HG03521 (cell line): ENCODE results near the gene LUZP2.
"Not testable (repeated sequence)": the region's sequence is repeated elsewhere in the genome, so short reads cannot be mapped to it uniquely, and the experiment has no call there.

ENCODE experiments used
- ATAC-seq: cut with Tn5 transposase; IDR thresholded peaks from one replicate; pipeline ENCODE4 v1.9.1; 2021; ENCODE audit warnings: mild to moderate bottlenecking, moderate library complexity; ENCODE audit not compliant: unreplicated experiment

The LUZP2 gene

DNA sequence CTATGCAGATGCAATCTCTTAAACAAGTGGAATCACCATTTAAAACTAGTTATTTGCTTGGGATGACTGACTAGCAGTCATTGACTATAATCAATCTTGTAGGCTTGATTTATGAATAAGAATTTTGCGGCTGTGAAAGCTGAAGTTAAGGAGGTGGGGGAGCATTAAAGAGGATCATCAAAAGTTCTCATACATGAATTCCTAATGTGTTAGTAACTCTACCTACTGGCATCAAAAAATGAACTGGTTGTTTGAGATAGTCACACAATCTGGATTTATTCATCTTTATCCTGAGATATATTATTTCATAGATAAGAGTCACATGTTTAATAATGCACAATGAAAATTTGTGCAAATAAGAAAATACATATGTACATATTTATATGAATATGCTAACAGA is 393.6 kb downstream of the LUZP2 start:
- no peak for ATAC-seq

- not testable (repeated sequence) for ATAC-seq
These were observed 395.1 kb downstream of the LUZP2 start for GRCh38 chr11:24891845-24892492.

GRCh38 chr11:24896118-24896835 is 399.4 kb downstream of the LUZP2 start:
- no peak for ATAC-seq

- no peak for ATAC-seq
These were observed 403.7 kb downstream of the LUZP2 start for GRCh38 chr11:24900514-24900913.

- ATAC-seq = no peak
These were observed 404.2 kb downstream of the LUZP2 start for GRCh38 chr11:24900960-24901549.

DNA sequence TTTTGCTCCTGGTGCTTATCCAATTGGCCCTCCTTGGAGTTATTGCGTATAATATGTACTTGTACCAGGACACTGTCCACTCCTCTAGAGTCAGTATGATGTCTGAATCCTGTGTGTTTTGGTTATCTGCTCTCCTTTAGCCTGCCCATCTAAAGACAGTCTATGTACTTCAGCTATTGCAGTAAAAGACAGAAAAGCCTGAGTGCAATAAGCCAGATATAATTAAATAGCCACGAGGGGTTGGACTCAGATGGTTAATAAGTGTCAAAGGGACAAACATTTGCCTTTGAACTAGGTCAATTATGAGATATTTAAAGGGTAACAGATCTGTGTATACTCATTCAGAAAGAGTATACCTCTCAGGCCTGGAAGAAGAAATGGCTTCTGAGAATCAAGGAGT is 406.7 kb downstream of the LUZP2 start:
- no peak for ATAC-seq

GRCh38 chr11:24925091-24925490 is 428.2 kb downstream of the LUZP2 start:
- no peak for ATAC-seq

DNA sequence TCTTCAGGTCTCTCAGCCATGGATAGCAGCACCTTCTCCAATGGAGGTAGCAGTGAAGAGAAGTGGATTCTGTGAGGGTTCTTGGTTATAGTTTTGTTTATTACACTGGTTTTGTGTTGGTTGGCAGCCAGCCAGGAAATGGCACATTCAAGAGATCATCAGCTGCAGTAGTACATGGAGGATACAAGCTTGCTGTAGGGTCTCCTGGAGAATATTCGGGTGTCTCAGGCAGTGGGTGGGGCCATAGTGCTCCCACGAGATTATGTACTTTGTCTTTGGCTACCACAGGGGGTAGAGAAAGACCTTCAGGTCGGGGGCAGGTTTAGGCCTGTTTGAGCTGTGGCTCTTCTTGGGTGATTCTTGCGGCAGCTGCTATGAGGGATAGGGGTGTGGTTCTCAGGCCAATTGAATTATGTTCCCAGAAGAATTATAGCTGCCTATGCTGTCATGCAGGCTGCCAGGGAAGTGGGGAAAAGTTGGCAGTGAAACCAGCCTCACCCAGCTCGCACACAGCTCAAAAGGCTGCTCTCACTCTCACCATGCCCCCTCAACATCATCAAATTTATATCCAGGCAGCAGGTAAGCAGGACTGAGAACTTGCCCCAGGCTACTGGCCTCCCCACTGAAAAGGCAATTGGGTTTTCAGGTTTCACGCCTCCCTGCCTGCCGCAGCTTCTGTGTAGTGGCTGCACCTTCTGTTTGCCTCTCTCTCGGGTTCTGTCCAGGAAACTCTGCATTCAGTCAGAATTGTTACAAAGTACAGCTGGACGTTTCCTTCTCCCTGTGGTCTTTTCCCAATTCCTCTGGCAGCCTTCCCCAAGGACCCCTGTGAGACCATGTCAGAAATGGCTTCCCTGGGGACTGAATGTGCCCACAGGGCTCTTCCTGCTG is 435.5 kb downstream of the LUZP2 start:
- ATAC-seq = no peak

- no peak for ATAC-seq
These were observed 438.0 kb downstream of the LUZP2 start for GRCh38 chr11:24934733-24935439.

GRCh38 chr11:24944891-24945290 is 448.0 kb downstream of the LUZP2 start:
- ATAC-seq = no peak

DNA sequence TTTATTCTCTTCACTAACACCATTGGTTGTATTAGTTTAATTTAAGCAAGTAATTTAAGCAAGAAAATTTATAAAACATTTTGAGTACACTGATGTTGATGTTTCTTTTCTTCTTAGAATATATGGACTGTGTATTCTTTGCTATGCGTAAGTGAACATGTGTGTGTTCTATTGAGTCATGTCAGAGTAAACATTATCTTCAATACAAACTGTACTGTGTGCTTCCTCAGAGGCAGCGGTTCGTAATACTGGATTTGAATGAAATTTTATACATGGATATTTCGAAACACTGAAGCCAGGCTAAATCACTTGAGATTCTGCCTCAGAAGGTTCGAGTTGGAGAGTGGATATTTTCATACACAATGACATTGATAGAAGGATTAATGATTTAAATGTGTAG is 452.6 kb downstream of the LUZP2 start:
- no peak for ATAC-seq

GRCh38 chr11:24963852-24964251 is 467.0 kb downstream of the LUZP2 start:
- ATAC-seq = no peak

DNA sequence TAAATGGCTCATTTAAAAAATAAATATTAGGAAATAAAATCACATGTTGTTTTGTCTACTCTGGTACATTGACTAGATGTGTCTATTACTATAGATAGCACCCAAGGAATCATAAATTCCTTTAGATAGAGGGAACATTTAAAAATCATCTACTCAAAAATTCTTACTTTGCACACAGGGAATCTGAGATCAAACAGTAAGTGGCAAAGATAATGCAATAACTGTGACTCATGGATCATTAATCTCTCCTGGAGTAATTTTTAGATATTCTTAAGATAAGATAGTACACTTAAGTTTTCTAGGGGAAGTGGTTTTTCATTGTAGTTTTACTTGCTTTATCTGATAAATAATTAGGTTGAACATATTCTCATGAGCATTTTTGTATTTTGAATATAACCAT is 468.9 kb downstream of the LUZP2 start:
- ATAC-seq = no peak

GRCh38 chr11:24993903-24994302 is 497.1 kb downstream of the LUZP2 start:
- not testable (repeated sequence) for ATAC-seq

DNA sequence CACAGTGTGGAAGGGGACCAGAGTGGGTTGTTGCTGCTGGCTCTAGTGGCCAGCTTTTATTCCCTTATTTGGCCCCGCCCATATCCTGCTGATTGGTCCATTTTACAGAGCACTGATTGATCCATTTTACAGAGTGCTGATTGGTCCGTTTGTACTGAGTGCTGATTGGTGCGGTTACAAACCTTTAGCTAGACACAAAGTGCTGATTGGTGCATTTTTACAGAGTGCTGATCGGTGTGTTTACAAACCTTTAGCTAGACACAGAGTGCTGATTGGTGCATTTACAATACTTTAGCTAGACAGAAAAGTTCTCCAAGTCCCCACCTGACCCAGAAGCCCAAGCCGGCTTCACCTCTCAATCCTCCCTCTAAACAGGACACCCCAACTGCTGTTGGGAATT is 503.1 kb downstream of the LUZP2 start:
- ATAC-seq = not testable (repeated sequence)

DNA sequence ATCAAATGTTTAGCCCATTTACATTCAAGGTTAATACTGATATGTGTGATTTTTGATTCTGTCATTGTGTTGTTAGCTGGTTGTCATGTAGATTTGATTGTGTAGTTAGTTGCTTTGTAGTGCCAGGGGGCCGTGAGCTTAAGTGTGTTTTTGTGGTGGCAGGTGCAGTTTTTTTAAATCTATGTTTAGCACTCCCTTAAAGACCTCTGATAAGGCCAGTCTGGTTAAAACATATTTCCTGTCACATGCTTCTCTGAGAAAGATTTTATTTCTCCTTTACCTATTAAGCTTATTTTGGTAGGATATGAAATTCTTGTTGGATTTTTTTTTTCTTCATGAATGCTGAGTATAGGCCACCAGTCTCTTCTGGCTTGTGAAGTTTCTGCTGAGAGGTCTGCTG is 540.6 kb downstream of the LUZP2 start:
- ATAC-seq = no peak

DNA sequence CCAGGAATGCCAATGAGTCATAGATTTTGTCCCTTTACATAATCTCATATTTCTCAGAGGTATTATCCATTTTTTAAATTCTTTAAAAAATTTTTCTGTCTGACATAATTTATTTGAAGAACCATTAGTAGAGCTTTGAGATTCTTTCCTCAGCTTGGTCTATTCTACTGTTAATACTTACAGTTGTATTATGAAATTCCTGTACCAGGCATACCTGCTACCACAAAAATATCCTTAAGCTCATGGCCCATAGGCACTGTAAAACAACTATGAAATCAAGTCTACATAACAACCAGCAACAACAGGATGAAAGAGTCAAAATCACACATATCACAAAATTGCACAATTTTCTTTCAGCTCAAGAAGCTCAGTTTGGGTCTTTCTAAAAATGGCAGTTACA is 541.3 kb downstream of the LUZP2 start:
- ATAC-seq = no peak

GRCh38 chr11:25039165-25039564 is 542.3 kb downstream of the LUZP2 start:
- no peak for ATAC-seq

GRCh38 chr11:25048632-25049031 is 551.8 kb downstream of the LUZP2 start:
- no peak for ATAC-seq

DNA sequence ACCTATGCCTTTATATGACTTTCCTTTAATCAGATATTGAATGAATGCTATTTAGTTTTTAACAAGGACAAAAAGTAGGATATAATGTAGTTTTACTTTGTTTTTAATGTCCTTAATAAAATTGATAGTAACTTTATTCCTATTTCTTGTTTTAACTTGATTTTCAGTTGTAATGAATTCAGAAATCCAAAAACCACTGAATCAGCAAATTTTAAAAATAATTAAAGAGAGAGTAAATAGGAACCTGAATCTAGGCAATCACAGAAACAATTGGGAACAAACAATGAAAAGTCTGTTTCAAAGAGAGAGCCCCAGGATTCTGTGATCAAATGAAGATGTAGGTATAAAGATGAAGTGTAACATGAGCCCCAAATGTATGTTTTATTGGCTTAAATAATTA is 556.0 kb downstream of the LUZP2 start:
- ATAC-seq = no peak

- ATAC-seq = no peak
These were observed 561.0 kb downstream of the LUZP2 start for GRCh38 chr11:25057861-25058260.
